Measurements from ENCODE around the gene URB1. TPM values are rescaled to one million over a fixed set of nuclear protein-coding genes. Genes with fewer than 3 reads are reported as not detected.

The URB1 gene
- polyA plus RNA-seq, 1 of the 3 experiments (the other 2 are of a cell fraction), result 9.9 TPM

DNA sequence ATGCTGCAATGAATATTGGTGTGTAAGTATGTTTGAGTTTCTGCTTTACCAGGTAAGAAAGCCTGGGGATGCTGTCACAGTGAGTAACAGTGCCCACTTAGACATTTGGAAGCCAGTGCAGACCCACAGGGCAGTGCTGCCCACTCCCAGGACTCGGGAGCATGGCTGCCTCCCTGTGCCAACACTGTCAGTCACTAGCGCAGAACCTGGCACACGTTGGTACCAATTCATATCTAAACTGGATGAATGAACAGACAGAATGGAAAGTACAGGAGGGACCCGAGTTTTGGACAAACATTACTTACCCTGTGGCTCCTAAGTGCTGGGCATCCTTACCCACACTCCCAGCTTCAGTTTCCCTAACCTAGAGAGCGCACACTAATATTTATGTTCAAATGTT is 18.1 kb upstream of the URB1 start:
- Histone ChIP-seq H3F3A (replicated peaks; ENCODE audit: insufficient read depth) (peaks cover 17% of the 10 kb centered on the region), H3K9ac (peak overlapping the region; percentile 97; the same call in 1 of the 2 replicates), H3K9me2 (no peaks in the 10 kb centered on the region), H3K4me1 (ENCODE audit: control insufficient read depth in 1 of 2, insufficient read depth in 2 of 2, low read depth in 1 of 2, low read length in 1 of 2) (peaks cover 12 to 13% of the 10 kb centered on the region in 2 experiments; a peak in 3 of 4 replicates), H4K20me1 (ENCODE audit: insufficient read depth) (no peaks in the 10 kb centered on the region), H2AFZ (ENCODE audit: low read depth) (peak overlapping the region; percentile 59; the same call in 1 of the 2 replicates), H3K79me2 (ENCODE audit: insufficient read depth) (peaks cover 33% of the 10 kb centered on the region), H3K27me3 (ENCODE audit: insufficient read depth) (no peaks in the 10 kb centered on the region), H3K4me2 (peak overlapping the region; percentile 97), H3K4me3 (ENCODE audit: low read depth in 2 of 2, low read length in 1 of 2) (peak overlapping the region; percentile 63 to 72; a peak in 3 of 4 replicates), H3K9me3 (no peaks in the 10 kb centered on the region), H3K36me3 (replicated peaks in 1 of 2; ENCODE audit: control insufficient read depth in 1 of 2, insufficient read depth in 2 of 2, low read length in 1 of 2) (no peaks in the 10 kb centered on the region), H3K27ac (ENCODE audit: low read depth in 2 of 2, low read length in 1 of 2) (peak overlapping the region in 1 of 2 experiments; percentile 81; a peak in 1 of 4 replicates)
- ChIA-PET CTCF (interaction anchor here (1.5 to 2.2 kb wide), 3 partner anchors 8 to 190 kb away, joined by 6 to 11 read pairs (median 6); no protein-coding TSS in a partner anchor), POLR2A (no interaction called here)
- no peak for TF ChIP-seq JUND (IDR thresholded peaks at IDR 0.05)
- TF ChIP-seq, protein P1, sequence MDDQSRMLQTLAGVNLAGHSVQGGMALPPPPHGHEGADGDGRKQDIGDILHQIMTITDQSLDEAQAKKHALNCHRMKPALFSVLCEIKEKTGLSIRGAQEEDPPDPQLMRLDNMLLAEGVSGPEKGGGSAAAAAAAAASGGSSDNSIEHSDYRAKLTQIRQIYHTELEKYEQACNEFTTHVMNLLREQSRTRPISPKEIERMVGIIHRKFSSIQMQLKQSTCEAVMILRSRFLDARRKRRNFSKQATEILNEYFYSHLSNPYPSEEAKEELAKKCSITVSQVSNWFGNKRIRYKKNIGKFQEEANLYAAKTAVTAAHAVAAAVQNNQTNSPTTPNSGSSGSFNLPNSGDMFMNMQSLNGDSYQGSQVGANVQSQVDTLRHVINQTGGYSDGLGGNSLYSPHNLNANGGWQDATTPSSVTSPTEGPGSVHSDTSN (IDR thresholded peaks at IDR 0.05), result no peak
- no peak for TF ChIP-seq RAD21 (IDR thresholded peaks at IDR 0.05; ENCODE audit: low read length)
- TF ChIP-seq SMC3 (IDR thresholded peaks at IDR 0.05; ENCODE audit: low read depth, low read length), result no peak
- no peak for TF ChIP-seq EZH2phosphoT487 (IDR thresholded peaks at IDR 0.05; ENCODE audit: borderline replicate concordance, low read depth)
- TF ChIP-seq, protein P2, sequence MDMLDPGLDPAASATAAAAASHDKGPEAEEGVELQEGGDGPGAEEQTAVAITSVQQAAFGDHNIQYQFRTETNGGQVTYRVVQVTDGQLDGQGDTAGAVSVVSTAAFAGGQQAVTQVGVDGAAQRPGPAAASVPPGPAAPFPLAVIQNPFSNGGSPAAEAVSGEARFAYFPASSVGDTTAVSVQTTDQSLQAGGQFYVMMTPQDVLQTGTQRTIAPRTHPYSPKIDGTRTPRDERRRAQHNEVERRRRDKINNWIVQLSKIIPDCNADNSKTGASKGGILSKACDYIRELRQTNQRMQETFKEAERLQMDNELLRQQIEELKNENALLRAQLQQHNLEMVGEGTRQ (IDR thresholded peaks at IDR 0.05; ENCODE audit: borderline replicate concordance, low read depth, low read length), result no peak
- TF ChIP-seq TAF1 (IDR thresholded peaks at IDR 0.05; ENCODE audit: borderline replicate concordance, low read depth, low read length), result no peak
- no peak for TF ChIP-seq FOXM1 (IDR thresholded peaks at IDR 0.05; ENCODE audit: low read depth)
- TF ChIP-seq, protein P3, sequence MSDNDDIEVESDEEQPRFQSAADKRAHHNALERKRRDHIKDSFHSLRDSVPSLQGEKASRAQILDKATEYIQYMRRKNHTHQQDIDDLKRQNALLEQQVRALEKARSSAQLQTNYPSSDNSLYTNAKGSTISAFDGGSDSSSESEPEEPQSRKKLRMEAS (IDR thresholded peaks at IDR 0.05; ENCODE audit: low read depth), result no peak
- TF ChIP-seq, protein P4, sequence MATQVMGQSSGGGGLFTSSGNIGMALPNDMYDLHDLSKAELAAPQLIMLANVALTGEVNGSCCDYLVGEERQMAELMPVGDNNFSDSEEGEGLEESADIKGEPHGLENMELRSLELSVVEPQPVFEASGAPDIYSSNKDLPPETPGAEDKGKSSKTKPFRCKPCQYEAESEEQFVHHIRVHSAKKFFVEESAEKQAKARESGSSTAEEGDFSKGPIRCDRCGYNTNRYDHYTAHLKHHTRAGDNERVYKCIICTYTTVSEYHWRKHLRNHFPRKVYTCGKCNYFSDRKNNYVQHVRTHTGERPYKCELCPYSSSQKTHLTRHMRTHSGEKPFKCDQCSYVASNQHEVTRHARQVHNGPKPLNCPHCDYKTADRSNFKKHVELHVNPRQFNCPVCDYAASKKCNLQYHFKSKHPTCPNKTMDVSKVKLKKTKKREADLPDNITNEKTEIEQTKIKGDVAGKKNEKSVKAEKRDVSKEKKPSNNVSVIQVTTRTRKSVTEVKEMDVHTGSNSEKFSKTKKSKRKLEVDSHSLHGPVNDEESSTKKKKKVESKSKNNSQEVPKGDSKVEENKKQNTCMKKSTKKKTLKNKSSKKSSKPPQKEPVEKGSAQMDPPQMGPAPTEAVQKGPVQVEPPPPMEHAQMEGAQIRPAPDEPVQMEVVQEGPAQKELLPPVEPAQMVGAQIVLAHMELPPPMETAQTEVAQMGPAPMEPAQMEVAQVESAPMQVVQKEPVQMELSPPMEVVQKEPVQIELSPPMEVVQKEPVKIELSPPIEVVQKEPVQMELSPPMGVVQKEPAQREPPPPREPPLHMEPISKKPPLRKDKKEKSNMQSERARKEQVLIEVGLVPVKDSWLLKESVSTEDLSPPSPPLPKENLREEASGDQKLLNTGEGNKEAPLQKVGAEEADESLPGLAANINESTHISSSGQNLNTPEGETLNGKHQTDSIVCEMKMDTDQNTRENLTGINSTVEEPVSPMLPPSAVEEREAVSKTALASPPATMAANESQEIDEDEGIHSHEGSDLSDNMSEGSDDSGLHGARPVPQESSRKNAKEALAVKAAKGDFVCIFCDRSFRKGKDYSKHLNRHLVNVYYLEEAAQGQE (IDR thresholded peaks at IDR 0.05; ENCODE audit: low read depth, low read length), result no peak
- no peak for TF ChIP-seq POLR2AphosphoS5 (IDR thresholded peaks at IDR 0.05; ENCODE audit: low read depth, low read length)
- no peak for TF ChIP-seq FOXJ3 (CRISPR knock-in tag; IDR thresholded peaks at IDR 0.05)
- no peak for TF ChIP-seq CHD2 (IDR thresholded peaks at IDR 0.05; ENCODE audit: low read length, partially characterized antibody)
- TF ChIP-seq EP300 (IDR thresholded peaks at IDR 0.05; ENCODE audit: borderline replicate concordance in 1 of 2, low read depth in 1 of 2, low read length in 1 of 2), result no peak
- no peak for TF ChIP-seq RXRA (IDR thresholded peaks at IDR 0.05; ENCODE audit: borderline replicate concordance, low read depth)
- no peak for TF ChIP-seq RFX5 (IDR thresholded peaks at IDR 0.05; ENCODE audit: low read length)
- no peak for TF ChIP-seq FOSL2 (IDR thresholded peaks at IDR 0.05; ENCODE audit: borderline replicate concordance, low read depth)
- DNase-seq, result no peak
- WGBS (ENCODE audit: low lambda C conversion rate), result 93% methylated on average over 4 of the region's 5 CpGs
